GM23248 (cell line): ENCODE measurements around the gene ZNF75A. TPM values are rescaled to one million over a fixed set of nuclear protein-coding genes. Genes with fewer than 3 reads are reported as not detected.

ENCODE experiments used
- DNase-seq: peaks from one replicate; pipeline ENCODE4 v3.0.0-alpha.2; 2015
- H2AFZ ChIP-seq: fragments of 200-600 bp; sonication (generic); 2 replicates; pipeline ENCODE4 v1.6.1; 2016; ENCODE audit warnings: antibody characterized with exemption
- H3F3A ChIP-seq: fragments of 200-600 bp; sonication (generic); 2 replicates; pipeline ENCODE4 v1.6.1; 2016; ENCODE audit warnings: mild to moderate bottlenecking, antibody characterized with exemption, mixed run types; ENCODE audit not compliant: insufficient read depth
- H3K27ac ChIP-seq: fragments of 200-600 bp; sonication (generic); 2 replicates; pipeline ENCODE4 v1.5.1; 2016; ENCODE audit warnings: mild to moderate bottlenecking
- H3K27me3 ChIP-seq: fragments of 200-600 bp; sonication (generic); replicated peaks from 2 replicates; pipeline ENCODE4 v1.6.1; 2016; ENCODE audit warnings: mild to moderate bottlenecking; ENCODE audit not compliant: insufficient read depth
- H3K36me3 ChIP-seq: fragments of 200-600 bp; sonication (generic); 2 replicates; pipeline ENCODE4 v1.6.1; 2016; ENCODE audit warnings: low read depth, mild to moderate bottlenecking
- H3K4me1 ChIP-seq: fragments of 200-600 bp; sonication (generic); 2 replicates; pipeline ENCODE4 v1.6.1; 2016; ENCODE audit warnings: mild to moderate bottlenecking; ENCODE audit not compliant: insufficient read depth
- H3K4me2 ChIP-seq: fragments of 200-600 bp; sonication (generic); one replicate; pipeline ENCODE4 v1.6.1; 2016; ENCODE audit warnings: mild to moderate bottlenecking; ENCODE audit not compliant: unreplicated experiment
- H3K4me3 ChIP-seq: fragments of 200-600 bp; sonication (generic); 2 replicates; pipeline ENCODE4 v1.5.1; 2016; ENCODE audit warnings: mild to moderate bottlenecking
- H3K79me2 ChIP-seq: fragments of 200-600 bp; sonication (generic); 2 replicates; pipeline ENCODE4 v1.6.1; 2016; ENCODE audit warnings: mild to moderate bottlenecking; ENCODE audit not compliant: insufficient read depth
- H3K9ac ChIP-seq: fragments of 200-600 bp; sonication (generic); 2 replicates; pipeline ENCODE4 v1.6.1; 2016; ENCODE audit warnings: mild to moderate bottlenecking
- H3K9me2 ChIP-seq: fragments of 200-600 bp; sonication (generic); 2 replicates; pipeline ENCODE4 v1.6.1; 2016; ENCODE audit warnings: mixed run types, mild to moderate bottlenecking, moderate library complexity; ENCODE audit not compliant: insufficient read depth
- H3K9me3 ChIP-seq: fragments of 200-600 bp; sonication (generic); one replicate; pipeline ENCODE4 v1.6.1; 2017; ENCODE audit warnings: low read depth
- H4K20me1 ChIP-seq: fragments of 200-600 bp; sonication (generic); 2 replicates; pipeline ENCODE4 v1.6.0; 2016; ENCODE audit not compliant: insufficient read depth
- EZH2 ChIP-seq: fragments of 200-600 bp; sonication (generic); IDR thresholded peaks from 2 replicates; pipeline ENCODE4 v1.6.1; 2018; ENCODE audit warnings: antibody characterized with exemption, mild to moderate bottlenecking; ENCODE audit not compliant: insufficient read depth, poor library complexity, severe bottlenecking
- EZH2phosphoT487 ChIP-seq: fragments of 200-600 bp; sonication (generic); IDR thresholded peaks from 2 replicates; pipeline ENCODE4 v1.6.1; 2018; ENCODE audit warnings: antibody characterized with exemption, moderate library complexity, mild to moderate bottlenecking, low read depth; ENCODE audit not compliant: insufficient read depth
- WGBS, 2 experiments: methylation state at CpG; one replicate each; pipeline ENCODE4 v1.1.6; 2015 to 2017; ENCODE audit warnings: low lambda C conversion rate in 2 of 2, low coverage in 1 of 2; ENCODE audit errors: missing lambda C conversion rate in 2 of 2; 5-methylcytosine and 5-hydroxymethylcytosine counted together
- in situ Hi-C: fragments of 300-500 bp; cut with MboI; formaldehyde crosslinking; loops from 2 replicates; pipeline ENCODE4 v1.15.0; 2020
- polyA plus RNA-seq: library from polyadenylated mRNA; unstranded; fragments of >200 nt; fragmentation: Nextera tagmentation; extraction: Ambion mirVana; gene quantifications from 2 replicates; pipeline ENCODE4 v1.2.1, GENCODE V29; 2016
- total RNA-seq: library from RNA; depleted of rRNA; stranded (reverse); fragments of >200 nt; shearing (Covaris generic); gene quantifications from 2 replicates; pipeline ENCODE4 v1.2.3, GENCODE V29; 2014

The ZNF75A gene
- total and polyA plus RNA-seq, 2 experiments from 2014 or later, result 16.7 to 17.2 TPM

DNA sequence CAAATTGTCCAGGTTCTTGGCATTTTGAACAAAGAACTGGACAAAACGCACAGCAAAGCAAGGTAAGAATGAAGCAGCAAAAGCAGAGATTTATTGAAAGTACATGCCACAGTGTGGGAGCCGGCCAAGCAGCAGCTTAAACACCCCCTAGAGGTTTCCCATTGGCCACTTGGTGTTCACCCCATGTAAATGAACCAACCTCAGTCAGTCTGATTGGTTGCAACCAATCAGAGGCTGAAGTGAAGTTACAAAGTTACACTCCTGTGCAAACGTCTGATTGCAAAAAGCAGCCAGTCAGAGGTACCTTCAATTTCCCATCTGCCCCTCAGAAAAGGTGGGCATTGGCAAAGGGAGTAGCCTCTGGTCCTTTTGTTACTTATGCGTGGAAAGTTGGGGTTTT, 30.8 kb upstream of the ZNF75A start:
- H3K27me3 ChIP-seq, result no peaks in the 10 kb centered on the region
- H3K4me3 ChIP-seq, result no peak overlapping the region
- H3K27ac ChIP-seq, result no peak overlapping the region
- H3K79me2 ChIP-seq, result no peaks in the 10 kb centered on the region
- H3F3A ChIP-seq, result no peaks in the 10 kb centered on the region; the same call in 1 of the 2 replicates
- H2AFZ ChIP-seq, result no peak overlapping the region
- H3K36me3 ChIP-seq, result no peaks in the 10 kb centered on the region
- in situ Hi-C loops, result no loop called here
- no peak overlapping the region for H3K9ac ChIP-seq
- H3K9me3 ChIP-seq, result no peaks in the 10 kb centered on the region
- H4K20me1 ChIP-seq, result no peaks in the 10 kb centered on the region
- no peak overlapping the region for H3K4me2 ChIP-seq
- 46 to 56% methylated on average over 4 of the region's 4 CpGs for WGBS, 2 experiments
- no peaks in the 10 kb centered on the region for H3K4me1 ChIP-seq
- TF ChIP-seq EZH2phosphoT487 (no peak), EZH2 (no peak)
- no peaks in the 10 kb centered on the region for H3K9me2 ChIP-seq
- DNase-seq, result no peak

- Histone ChIP-seq H3K9ac (no peak overlapping the region), H3K79me2 (no peaks in the 10 kb centered on the region), H3K36me3 (no peaks in the 10 kb centered on the region), H3K27ac (no peak overlapping the region), H3F3A (no peaks in the 10 kb centered on the region; the same call in 1 of the 2 replicates), H3K27me3 (no peaks in the 10 kb centered on the region), H3K4me1 (no peaks in the 10 kb centered on the region), H3K4me2 (no peak overlapping the region), H3K4me3 (no peak overlapping the region), H2AFZ (no peak overlapping the region), H4K20me1 (no peaks in the 10 kb centered on the region), H3K9me3 (no peaks in the 10 kb centered on the region), H3K9me2 (no peaks in the 10 kb centered on the region)
- in situ Hi-C loops, result no loop called here
- TF ChIP-seq EZH2 (no peak), EZH2phosphoT487 (no peak)
- DNase-seq, result no peak
These were observed 30.4 kb upstream of the ZNF75A start for GRCh38 chr16:3274947-3275346.

DNA sequence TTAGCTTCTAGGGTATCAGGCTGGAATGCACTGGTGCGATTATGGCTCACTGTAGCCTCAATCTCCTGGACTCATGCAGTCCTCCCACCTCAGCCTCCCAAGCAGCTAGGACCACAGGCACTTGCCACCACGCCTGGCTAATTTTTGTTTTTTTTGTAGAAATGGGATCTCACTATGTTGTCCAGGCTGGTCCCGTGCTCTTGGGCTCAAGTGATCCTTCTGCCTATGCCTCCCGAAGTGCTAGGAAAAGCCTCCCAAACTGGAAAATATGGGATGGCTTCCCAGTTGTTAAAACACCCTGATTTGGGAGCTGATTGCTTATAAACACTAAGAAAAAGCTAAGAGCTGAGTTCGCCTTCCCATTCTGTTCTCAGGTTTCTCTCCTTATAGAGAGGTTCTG, 28.6 kb upstream of the ZNF75A start:
- Histone ChIP-seq H3K4me1 (no peaks in the 10 kb centered on the region), H3K27me3 (no peaks in the 10 kb centered on the region), H3K79me2 (no peaks in the 10 kb centered on the region), H3K4me2 (no peak overlapping the region), H2AFZ (no peak overlapping the region), H3K9ac (no peak overlapping the region), H3K9me3 (no peaks in the 10 kb centered on the region), H4K20me1 (no peaks in the 10 kb centered on the region), H3K36me3 (no peaks in the 10 kb centered on the region), H3K27ac (no peak overlapping the region), H3K9me2 (no peaks in the 10 kb centered on the region), H3F3A (peaks cover 5% of the 10 kb centered on the region), H3K4me3 (no peak overlapping the region)
- in situ Hi-C loops, result no loop called here
- 47 to 49% methylated on average over 5 of the region's 5 CpGs for WGBS, 2 experiments
- DNase-seq, result no peak
- TF ChIP-seq EZH2phosphoT487 (no peak), EZH2 (no peak)

- in situ Hi-C loops, result no loop called here
- peaks cover 11% of the 10 kb centered on the region for H3F3A ChIP-seq
- no peak for DNase-seq
- TF ChIP-seq EZH2phosphoT487 (no peak), EZH2 (no peak)
- no peaks in the 10 kb centered on the region for H3K9me2 ChIP-seq
- H3K27me3 ChIP-seq, result no peaks in the 10 kb centered on the region
- peaks cover 30% of the 10 kb centered on the region for H3K79me2 ChIP-seq
- H3K27ac ChIP-seq, result no peak overlapping the region
- H4K20me1 ChIP-seq, result no peaks in the 10 kb centered on the region
- no peaks in the 10 kb centered on the region for H3K9me3 ChIP-seq
- H3K9ac ChIP-seq, result no peak overlapping the region; the same call in 1 of the 2 replicates
- 97% methylated on average over 6 of the region's 6 CpGs for WGBS, 2 experiments
- H3K4me1 ChIP-seq, result peaks cover 10% of the 10 kb centered on the region
- no peak overlapping the region for H3K4me2 ChIP-seq
- H3K36me3 ChIP-seq, result 0 out of 2 replicates have a peak, but pooled peaks cover under 1% of the 10 kb centered on the region
- H2AFZ ChIP-seq, result peak overlapping the region; percentile 97; the same call in 1 of the 2 replicates
- H3K4me3 ChIP-seq, result no peak overlapping the region; the same call in 1 of the 2 replicates
These were observed 24.0 kb upstream of the ZNF75A start for GRCh38 chr16:3281222-3281820.
